HG03439 (cell line): ENCODE results near the gene AXIN1.
"Not testable (repeated sequence)": the region's sequence is repeated elsewhere in the genome, so short reads cannot be mapped to it uniquely, and the experiment has no call there.

Experiments used
- ATAC-seq: cut with Tn5 transposase; IDR thresholded peaks from one replicate; pipeline ENCODE4 v1.9.1; 2021; ENCODE audit warnings: mild to moderate bottlenecking, moderate library complexity; ENCODE audit not compliant: unreplicated experiment

AXIN1 gene

DNA sequence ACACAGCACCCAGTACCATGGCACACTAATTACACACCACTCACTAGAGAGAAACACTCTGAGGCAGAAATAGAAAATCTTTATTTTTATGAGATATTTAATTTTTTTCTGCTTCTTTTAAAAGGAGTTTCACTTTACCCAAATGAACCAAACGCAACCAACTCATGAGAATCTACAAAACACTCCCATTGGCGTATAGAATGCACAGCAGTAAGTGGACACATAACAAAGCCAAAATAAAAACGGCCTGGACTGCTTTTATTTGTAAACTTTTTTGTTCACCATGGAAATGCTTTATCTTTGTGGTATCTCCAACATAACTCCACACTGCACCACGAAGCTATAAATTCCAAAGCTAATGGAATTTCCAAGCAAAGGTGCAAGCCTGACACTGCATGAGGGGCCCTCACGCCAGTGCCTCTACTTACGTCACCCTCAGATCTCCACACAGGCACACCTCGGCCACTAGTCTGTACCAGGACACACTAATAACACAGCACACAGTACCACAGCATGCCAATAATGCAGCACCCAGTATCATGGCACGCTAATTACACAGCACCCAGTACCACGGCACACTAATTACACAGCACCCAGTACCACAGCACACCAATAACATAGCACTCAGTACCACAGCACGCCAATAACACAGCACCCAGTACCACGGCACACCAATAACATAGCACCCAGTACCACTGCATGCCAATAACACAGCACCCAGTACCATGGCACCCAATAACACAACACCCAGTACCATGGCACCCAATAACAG lies 17.5 kb downstream of the AXIN1 start:
- not testable (repeated sequence) for ATAC-seq

DNA sequence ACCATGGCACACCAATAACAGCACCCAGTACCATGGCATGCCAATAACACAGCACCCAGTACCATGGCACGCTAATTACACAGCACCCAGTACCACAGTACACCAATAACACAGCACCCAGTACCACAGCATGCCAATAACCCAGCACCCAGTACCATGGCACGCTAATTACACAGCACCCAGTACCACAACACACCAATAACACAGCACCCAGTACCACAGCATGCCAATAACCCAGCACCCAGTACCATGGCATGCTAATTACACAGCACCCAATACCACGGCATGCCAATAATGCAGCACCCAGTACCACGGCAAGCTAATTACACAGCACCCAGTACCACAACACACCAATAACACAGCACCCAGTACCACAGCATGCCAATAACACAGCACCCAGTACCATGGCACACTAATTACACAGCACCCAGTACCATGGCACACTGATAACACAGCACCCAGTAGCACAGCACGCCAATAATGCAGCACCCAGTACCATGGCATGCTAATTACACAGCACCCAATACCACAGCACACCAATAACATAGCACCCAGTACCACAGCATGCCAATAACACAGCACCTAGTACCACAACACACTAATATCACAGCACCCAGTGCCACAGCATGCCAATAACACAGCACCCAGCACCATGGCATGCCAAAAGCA lies 18.2 kb downstream of the AXIN1 start:
- ATAC-seq, result not testable (repeated sequence)

DNA sequence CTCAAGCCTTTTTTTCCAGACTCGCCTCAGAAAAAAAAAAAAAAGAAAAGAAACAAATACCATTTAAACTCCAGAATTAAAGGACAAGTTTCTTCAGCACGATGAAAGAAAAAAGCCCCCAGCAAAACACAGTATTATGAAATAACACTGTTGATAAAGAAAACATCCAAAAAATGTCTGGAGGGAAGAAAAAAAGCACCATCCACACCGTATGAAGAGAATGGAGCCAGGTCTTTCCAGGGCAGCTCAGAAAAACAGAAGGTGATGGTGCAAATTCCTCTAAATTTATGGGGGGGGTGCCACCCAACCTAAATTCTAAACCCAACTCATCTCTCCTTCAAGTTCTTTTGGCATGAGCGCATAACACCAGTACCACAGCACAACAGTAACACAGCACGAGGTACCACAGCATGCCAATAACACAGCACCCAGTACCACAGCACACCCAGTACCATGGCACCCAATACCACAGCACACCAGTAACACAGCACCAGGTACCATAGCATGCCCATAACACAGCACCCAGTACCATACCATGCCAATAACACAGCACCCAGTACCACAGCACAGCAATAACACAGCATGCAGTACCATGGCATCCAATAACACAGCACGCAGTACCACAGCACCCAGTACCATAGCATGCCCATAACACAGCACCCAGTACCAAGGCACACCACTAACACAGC lies 19.0 kb downstream of the AXIN1 start:
- ATAC-seq, result no peak

DNA sequence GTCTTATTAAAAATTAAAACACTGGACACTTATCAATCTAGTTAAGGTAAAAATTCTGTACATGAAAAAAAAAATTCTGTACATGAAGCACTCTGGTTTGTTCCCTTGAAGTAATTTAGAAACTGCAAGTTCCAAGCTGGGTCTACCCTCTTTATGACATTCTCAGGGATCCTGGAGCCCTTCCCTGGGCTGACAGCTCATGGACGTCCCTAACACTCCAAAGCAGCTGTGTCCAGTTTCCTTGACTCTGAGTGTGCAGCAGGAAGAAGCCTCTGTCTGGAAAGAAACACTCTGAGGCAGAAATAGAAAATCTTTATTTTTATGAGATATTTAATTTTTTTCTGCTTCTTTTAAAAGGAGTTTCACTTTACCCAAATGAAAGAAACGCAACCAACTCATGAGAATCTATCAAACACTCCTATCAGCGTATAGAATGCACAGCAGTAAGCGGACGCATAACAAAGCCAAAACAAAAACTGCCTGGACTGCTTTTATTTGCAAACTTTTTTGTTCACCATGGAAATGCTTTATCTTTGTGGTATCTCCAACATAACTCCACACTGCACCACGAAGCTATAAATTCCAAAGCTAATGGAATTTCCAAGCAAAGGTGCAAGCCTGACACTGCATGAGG lies 21.2 kb downstream of the AXIN1 start:
- not testable (repeated sequence) for ATAC-seq

DNA sequence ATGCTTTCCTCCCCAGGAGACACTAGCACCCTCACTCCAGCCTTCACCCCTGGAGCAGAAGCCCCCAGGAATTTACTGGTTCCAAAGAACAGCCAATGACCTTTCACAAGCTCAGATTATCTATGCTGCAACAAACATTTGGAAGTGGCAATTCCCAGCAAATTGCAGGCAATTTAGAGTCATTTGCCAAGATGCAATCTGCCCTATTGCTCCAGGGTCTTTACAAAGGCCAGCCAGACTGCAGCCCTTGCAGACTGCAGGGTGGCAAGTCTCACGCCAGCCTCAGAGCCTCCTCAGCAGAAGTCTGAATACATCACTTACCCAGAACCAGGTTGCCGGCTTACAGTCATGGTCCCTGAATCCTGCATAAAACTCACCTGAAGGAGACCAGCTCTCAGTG lies 21.8 kb downstream of the AXIN1 start:
- no peak for ATAC-seq

DNA sequence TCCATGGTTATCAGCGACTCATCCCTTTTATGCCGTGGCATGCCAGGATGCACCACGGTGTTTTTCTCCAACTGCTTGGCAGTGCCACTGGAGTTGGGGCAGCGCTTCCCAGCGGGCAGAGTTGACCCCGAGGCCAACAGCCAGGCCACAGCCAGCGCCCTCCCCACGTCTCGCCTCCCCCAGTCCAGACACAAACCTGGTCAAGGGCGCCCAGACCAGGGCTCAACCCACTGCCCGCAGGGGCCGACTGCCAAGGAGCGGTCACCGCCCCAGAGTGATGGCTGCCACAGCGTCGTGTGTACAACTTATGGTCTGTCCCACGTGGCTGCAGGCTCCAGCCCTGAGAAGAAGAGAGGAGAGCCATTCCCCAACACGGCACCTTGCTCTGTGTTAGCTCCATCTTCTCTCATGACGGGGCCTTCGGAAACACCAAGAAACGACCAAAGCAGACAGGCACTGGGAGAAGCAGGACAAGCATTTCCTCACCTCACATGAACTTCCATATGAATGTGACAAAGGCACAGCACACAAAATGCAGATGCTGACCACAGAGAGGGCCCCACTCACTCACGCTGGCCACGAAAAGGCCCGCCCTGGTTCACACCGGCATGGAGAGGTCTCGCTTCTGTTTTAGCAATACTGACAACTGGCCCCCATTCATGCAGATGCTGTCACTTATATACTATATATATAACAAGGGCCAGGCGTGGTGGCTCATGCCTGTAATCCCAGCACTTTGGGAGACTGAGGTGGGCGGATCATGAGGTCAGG lies 27.0 kb downstream of the AXIN1 start:
- no peak for ATAC-seq

DNA sequence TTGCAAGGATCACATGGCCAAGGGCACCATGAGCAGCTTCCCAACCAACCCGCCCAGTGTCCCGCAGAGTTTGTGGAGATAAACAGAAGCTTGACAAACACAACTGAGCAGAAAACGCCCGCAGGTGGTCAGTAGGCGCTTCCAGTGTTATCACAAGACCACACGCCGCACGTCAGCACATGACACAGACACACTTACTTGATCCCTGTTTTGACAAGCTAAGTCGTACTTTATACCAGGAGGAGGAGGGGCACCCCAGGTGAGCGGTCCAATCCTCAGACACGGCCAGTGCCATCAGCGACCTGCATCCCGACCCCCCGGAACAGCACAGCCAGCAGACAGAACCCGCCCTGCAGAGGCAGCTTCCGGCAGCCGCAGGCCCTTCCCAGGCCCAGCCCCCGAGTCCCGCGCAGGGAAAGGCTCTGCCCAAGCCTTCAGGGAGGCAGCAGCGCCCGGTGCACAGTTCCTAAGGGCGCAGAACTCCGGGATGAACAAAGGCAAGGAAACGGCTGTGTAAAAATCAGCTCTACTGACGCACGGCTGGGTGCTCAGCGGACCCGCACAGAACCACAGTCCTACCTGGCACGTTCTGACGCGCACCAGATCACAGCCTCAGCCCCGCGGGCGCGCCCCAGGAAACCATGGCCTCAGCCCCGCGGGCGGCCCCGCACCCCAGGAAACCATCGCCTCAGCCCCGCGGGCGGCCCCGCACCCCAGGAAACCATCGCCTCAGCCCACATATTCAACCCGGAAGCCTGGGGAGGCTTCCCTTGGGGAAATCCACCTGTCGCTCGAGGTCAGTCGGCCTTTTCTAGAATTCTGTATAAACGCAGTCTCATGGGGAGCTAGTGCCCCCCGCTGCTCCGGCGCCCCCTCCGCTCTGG lies 27.8 kb downstream of the AXIN1 start:
- ATAC-seq, result no peak

DNA sequence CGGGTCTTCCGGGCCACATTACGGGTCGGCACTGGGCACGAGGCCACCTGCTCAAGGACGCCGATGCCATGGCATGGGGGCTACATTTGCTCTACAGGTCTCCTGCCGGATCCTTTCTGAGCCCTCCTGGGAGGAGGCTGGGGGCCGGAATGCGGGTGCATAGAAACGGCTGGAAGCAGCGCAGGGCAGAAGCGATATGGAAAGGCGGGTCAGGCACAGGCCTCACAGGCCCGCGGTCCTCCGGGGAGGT lies 28.4 kb downstream of the AXIN1 start:
- no peak for ATAC-seq

DNA sequence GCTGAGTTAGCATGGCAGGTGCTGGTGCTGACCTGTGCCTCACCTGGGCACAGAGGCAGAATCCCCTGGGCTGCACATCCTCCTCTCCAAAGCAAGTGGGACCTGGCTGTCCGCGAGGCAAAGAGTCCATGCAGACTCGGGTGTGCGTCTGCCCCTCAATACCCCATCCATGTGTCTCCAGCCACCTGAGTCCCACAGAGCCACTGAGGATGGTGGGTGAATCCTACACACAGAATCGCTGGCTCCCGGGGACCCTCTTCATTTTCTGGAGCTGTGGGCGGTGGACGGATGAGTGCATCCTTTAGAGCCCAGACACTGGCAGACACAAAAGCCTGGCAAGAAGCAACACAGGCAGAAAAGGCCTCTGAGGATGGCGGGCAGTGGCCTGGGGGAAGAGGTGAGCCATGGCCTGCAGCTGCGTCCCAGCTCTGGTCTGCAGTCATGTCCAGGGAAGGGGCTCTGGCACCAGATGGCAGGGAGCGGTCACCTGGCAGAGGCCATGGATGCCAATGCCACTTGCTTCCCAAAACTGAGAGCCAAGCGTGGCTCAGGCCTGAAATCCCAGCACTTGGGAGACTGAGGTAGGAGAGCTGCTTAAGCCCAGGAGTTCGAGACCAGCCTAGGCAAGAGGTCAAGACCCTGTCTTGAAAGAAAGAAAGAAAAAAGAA lies 29.9 kb downstream of the AXIN1 start:
- no peak for ATAC-seq

DNA sequence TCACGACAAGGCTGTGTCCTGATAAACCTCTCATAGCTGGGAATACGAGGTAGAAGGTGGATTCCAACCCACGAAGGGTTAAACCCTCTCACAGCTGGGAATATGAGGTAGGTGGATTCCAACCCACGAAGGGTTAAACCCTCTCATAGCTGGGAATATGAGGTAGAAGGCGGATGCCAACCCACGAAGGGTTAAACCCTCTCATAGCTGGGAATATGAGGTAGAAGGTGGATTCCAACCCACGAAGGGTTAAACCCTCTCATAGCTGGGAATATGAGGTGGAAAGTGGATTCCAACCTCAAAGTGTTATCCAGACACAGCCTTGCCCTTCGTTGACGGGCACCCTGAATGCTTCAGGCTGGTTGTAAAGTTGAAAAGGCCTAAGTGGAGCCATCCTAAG lies 31.0 kb downstream of the AXIN1 start:
- ATAC-seq, result no peak

DNA sequence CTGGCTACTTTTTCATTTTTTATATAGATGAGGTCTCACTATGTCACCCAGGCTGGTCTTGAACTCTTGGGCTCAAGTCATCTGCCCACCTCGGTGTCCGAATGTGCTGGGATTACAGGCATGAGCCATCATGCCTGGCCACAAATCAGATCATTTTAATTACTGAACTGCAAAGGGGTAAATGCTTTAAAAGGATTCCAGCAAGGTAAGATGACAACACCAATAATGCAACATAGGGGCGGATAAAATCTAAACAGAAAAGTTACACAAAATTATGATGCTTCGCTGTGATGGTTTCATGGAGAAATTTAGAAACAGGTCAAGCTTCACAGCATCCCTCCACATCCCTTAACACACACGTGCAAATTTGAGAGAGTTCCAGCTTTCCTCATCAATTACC lies 32.3 kb downstream of the AXIN1 start:
- no peak for ATAC-seq

DNA sequence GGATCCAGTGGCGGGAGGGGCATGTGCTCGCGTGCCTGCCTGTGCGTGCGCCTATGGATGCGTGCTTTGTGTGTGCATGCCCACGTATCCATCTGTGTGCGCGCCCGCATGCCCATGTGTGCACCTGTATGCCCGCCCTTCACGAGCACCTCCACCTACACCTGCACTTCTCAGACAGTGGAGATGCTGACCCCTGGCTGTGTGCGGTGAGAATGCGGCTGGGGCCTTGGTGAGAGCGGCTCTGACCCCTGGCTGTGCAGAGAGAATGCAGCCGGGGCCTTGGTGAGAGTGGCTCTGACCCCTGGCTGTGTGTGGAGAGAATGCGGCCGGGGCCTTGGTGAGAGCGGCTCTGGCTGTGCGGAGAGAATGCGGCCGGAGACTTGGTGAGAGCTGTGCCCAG lies 33.9 kb downstream of the AXIN1 start:
- no peak for ATAC-seq

DNA sequence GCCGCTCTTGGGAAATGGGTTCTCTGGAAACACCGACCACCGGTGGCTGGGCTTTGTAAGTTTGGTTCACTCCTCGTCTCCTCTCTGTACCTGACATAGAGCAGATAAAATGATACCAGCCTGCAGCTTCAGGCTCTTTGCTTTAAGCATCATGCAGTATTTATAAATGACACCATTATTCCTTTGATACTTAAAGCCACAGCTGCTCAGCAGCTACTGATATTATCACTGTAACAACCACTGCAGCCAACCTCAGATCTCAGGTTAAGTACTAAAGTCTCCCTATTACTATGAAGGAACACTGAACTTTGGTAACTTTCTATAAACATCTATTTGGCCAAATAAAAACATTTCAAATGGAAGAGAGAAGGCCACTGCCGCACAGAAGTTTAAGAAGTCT lies 34.9 kb downstream of the AXIN1 start:
- ATAC-seq, result no peak

DNA sequence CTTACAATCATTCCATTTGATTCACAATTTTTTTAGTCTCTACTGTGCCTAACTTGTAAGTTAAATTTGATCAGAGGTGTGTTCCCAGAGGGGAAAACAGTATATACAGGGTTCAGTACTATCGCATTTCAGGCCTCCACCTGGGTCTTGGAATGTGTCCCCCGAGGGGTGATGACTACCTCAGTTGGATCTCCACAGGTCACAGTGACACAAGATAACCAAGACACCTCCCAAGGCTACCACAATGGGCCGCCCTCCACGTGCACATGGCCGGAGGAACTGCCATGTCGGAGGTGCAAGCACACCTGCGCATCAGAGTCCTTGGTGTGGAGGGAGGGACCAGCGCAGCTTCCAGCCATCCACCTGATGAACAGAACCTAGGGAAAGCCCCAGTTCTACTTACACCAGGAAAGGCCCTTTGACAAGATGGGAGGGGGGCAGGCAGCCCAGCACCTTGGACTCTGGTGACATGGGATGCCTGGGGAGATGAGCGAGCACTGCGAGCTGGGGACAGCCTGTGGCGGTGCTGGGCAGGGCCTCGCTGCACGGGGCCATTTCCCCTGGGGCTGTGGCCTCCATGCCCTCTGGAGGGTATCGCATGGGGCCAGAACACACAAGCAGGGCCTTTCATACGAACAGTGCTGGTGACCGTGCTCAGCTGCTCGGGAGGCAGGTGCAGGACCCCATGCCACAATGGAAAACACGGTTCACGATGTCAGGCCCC lies 35.6 kb downstream of the AXIN1 start:
- no peak for ATAC-seq

DNA sequence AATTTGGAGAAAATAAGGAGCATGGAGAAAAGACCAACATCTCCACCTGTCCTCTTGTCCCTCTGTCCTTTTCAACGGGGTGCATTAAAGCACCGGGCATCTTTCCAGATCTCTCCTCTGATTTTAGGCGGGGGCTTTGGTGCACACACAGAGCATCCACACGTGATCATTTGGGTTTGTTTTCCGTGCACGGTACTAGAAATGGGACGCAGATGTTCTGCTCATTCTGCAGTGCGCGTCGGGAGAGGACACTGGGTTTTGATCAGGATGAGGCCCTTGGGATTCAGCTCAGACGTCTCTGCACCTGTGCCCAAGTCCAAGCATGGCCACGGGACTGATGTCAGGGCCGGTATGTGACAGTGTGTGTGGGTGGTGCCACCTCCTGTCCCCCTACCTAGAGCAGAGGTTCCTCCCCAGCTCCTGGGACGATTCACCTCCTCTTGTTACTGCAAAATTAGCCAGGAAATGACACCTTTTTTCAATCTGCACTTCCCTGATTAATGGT lies 37.7 kb downstream of the AXIN1 start:
- ATAC-seq, result no peak

DNA sequence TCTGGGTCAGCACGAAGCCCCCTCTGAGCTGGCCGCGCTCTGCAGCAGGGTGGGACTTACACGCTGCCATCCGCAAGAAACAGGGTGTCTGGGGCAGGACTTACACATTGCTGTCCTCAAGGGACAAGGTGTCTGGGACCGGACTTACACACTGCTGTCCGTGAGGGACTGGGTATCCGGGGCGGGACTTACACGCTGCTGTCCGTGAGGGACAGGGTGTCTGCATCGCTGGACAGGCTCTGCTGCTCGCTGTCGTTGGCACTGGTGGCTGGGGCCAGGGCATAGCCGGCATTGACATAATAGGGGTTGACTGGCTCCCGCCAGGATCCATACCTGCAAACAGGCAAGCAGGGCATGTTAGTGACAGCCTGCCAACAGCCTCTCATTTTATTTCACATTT lies 38.2 kb downstream of the AXIN1 start:
- no peak for ATAC-seq

DNA sequence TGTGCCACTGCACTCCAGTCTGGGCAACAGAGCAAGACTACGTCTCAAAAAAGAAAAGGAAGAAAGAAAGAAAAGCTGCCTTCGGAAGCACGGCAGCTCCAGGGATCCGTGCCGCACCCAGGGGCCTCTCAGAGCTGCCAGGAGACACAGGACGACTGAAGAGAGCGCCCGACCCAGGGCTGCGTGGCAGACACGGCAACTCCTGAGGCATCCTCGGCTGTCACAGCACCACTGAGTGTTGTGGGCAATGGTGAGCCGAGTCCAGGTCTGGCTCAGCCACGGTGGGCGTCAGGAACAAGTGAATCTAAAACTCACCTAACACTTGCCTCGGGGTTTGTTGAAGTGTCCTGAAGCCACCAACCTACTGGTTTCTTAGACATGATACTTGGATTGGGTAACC lies 40.8 kb downstream of the AXIN1 start:
- ATAC-seq, result no peak

DNA sequence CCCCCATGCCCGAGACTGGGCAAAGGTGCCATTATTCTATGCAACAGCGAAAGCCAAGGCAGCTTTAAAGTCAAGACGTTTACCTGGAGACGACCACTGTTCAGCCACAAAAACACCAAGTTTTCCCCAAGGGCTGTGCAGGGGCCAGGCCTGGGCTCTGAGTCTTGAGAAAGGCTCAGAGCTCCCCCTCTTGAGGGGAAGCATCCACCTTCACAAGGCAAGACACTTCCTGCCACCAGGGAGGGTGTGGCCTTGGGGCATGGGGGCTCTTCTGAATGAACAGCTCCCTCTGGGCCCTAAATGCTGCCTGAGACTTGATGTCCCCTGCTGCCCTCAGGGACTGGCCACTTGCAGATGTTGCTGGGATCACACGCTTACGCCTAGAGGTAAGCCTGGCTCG lies 43.0 kb downstream of the AXIN1 start:
- ATAC-seq, result no peak
